ENCODE results near the gene SCUBE3. TPM values are rescaled to one million over a fixed set of nuclear protein-coding genes. Genes with fewer than 3 reads are reported as not detected.

Gene SCUBE3
- total and polyA plus RNA-seq, 2 of the 13 experiments (the other 11 are each of a cell fraction or from before 2014, with no cell fraction given), result not detected

DNA sequence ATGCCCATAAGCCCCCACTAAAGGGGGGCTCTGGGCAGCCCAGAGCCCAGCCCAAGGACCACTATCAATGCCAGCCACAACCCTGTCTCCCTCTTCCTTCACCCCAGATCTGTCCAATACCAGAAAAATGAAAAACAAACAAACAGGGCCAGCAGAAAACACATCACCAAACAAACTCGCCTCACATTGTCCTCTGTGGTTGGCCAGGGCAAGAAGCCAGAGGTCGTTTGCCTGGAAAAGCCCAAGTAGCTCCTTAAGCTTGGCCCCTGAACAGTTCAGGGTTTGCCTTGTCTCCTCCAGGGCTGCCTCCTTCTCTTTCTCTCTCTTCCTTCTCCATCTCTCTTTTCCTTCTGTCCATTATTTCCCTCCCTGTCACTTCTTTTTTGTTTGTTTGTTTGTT is 10.1 kb upstream of the SCUBE3 start:
- ChIA-PET CTCF (ENCODE audit: low intra/inter-chr PET ratio, low total read pairs) (interaction anchor here (2.4 to 4.2 kb wide), 2 partner anchors 57 to 64 kb away, joined by 9 to 67 read pairs; no protein-coding TSS in a partner anchor), POLR2A (interaction anchor here (1.2 kb wide), 1 partner anchor 55 kb away, joined by 3 read pairs; no protein-coding TSS in a partner anchor)
- ATAC-seq, result no peak
- Histone ChIP-seq H3K9me3 (ENCODE audit: low read length) (no peaks in the 10 kb centered on the region), H2AFZ (ENCODE audit: low read length) (no peak overlapping the region), H3K79me2 (ENCODE audit: insufficient read depth, low read length) (no peaks in the 10 kb centered on the region), H3K27ac (ENCODE audit: extremely low read length, insufficient read depth, low read length) (no peak overlapping the region), H3K4me1 (ENCODE audit: insufficient read depth, low read length) (peaks cover 36% of the 10 kb centered on the region), H3K36me3 (replicated peaks in 1 of 2; ENCODE audit: control insufficient read depth in 1 of 2, insufficient read depth in 2 of 2, low read length in 2 of 2) (no peaks in the 10 kb centered on the region), H4K20me1 (ENCODE audit: insufficient read depth, low read length) (no peaks in the 10 kb centered on the region), H3K27me3 (ENCODE audit: control insufficient read depth in 1 of 2, insufficient read depth in 2 of 2, low read length in 2 of 2) (peaks cover 7 to 26% of the 10 kb centered on the region in 2 experiments; a peak in 4 of 5 replicates), H3K4me3 (replicated peaks in 1 of 3; ENCODE audit: insufficient read depth in 1 of 3, low read depth in 2 of 3, low read length in 3 of 3) (no peak overlapping the region), H3K4me2 (ENCODE audit: low read depth, low read length) (no peak overlapping the region), H3K9ac (ENCODE audit: insufficient read depth, low read depth, low read length) (no peak overlapping the region)
- DNase-seq (ENCODE audit: low spot score), result no peak
- intact Hi-C loops (cut with micrococcal nuclease; ENCODE audit: unreplicated experiment), result loop anchor here (2.0 kb wide), 2 partner anchors 19 to 217 kb away; no protein-coding TSS in a partner anchor
- in situ Hi-C loops (cut with HindIII; ENCODE audit: extremely low pct_ligation_motif_present, low pct_unique_long_range_greater_than_20kb), result no loop called here
- TF ChIP-seq ZNF83 (CRISPR knock-in tag; IDR thresholded peaks at IDR 0.05; ENCODE audit: borderline replicate concordance), result no peak
- TF ChIP-seq PHF21A (CRISPR knock-in tag; IDR thresholded peaks at IDR 0.05), result no peak
- no peak for TF ChIP-seq ZNF781 (CRISPR knock-in tag; IDR thresholded peaks at IDR 0.05; ENCODE audit: borderline replicate concordance, not compliant biosample characterization)
- 7% methylated on average over 2 of the region's 2 CpGs for WGBS (ENCODE audit: low lambda C conversion rate)
- no TSS peak for BruUV-seq (replicated peaks)
- no peak for FAIRE-seq

DNA sequence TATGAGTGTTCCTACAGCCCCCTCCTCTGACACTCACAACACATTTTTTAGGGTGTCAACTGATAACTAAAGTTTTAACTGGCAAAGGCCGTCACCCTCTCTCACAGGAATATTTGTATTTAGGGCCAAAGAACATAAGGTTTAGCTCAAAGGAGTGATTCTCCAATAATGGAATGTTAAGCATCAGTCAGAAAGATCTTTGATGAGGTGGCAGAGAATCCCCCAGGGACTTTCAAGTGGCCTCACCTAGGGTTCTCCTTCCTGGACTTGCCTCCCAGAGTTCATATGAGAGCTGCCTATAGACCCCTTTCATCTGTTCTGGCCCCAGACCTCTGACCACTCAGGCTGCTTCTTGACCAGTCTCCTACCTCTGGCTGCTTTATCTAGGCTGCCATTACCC is 7.4 kb upstream of the SCUBE3 start:
- in situ Hi-C loops (cut with HindIII; ENCODE audit: extremely low pct_ligation_motif_present, low pct_unique_long_range_greater_than_20kb), result loop anchor here (5.0 kb wide), 1 partner anchor 59 kb away; no protein-coding TSS in a partner anchor
- intact Hi-C loops (cut with micrococcal nuclease; ENCODE audit: unreplicated experiment), result no loop called here
- Histone ChIP-seq H2AFZ (ENCODE audit: low read length) (no peak overlapping the region), H4K20me1 (ENCODE audit: insufficient read depth, low read length) (no peaks in the 10 kb centered on the region), H3K27ac (ENCODE audit: extremely low read length, insufficient read depth, low read length) (no peak overlapping the region), H3K36me3 (replicated peaks in 1 of 2; ENCODE audit: control insufficient read depth in 1 of 2, insufficient read depth in 2 of 2, low read length in 2 of 2) (no peaks in the 10 kb centered on the region), H3K9ac (ENCODE audit: insufficient read depth, low read depth, low read length) (no peak overlapping the region), H3K27me3 (ENCODE audit: control insufficient read depth in 1 of 2, insufficient read depth in 2 of 2, low read length in 2 of 2) (peaks cover 9 to 30% of the 10 kb centered on the region in 2 experiments; a peak in 4 of 5 replicates), H3K4me3 (replicated peaks in 1 of 3; ENCODE audit: insufficient read depth in 1 of 3, low read depth in 2 of 3, low read length in 3 of 3) (no peak overlapping the region), H3K79me2 (ENCODE audit: insufficient read depth, low read length) (no peaks in the 10 kb centered on the region), H3K4me1 (ENCODE audit: insufficient read depth, low read length) (peaks cover 13% of the 10 kb centered on the region), H3K4me2 (ENCODE audit: low read depth, low read length) (no peak overlapping the region), H3K9me3 (ENCODE audit: low read length) (no peaks in the 10 kb centered on the region)
- ChIA-PET CTCF (ENCODE audit: low intra/inter-chr PET ratio, low total read pairs) (no interaction called here), POLR2A (no interaction called here)
- BruUV-seq (replicated peaks), result no TSS peak
- DNase-seq (ENCODE audit: low spot score) (no peak), FAIRE-seq (no peak), ATAC-seq (no peak)
- TF ChIP-seq CHD4 (IDR thresholded peaks at IDR 0.05; ENCODE audit: borderline replicate concordance, low read length) (no peak), ZMYM3 (CRISPR knock-in tag; IDR thresholded peaks at IDR 0.05) (no peak), KLF6 (CRISPR knock-in tag; IDR thresholded peaks at IDR 0.05) (no peak), KDM4B (CRISPR knock-in tag; IDR thresholded peaks at IDR 0.05) (no peak)
- TF ChIP-seq, protein P1, sequence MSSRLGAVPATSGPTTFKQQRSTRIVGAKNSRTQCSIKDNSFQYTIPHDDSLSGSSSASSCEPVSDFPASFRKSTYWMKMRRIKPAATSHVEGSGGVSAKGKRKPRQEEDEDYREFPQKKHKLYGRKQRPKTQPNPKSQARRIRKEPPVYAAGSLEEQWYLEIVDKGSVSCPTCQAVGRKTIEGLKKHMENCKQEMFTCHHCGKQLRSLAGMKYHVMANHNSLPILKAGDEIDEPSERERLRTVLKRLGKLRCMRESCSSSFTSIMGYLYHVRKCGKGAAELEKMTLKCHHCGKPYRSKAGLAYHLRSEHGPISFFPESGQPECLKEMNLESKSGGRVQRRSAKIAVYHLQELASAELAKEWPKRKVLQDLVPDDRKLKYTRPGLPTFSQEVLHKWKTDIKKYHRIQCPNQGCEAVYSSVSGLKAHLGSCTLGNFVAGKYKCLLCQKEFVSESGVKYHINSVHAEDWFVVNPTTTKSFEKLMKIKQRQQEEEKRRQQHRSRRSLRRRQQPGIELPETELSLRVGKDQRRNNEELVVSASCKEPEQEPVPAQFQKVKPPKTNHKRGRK (CRISPR knock-in tag; IDR thresholded peaks at IDR 0.05), result no peak
- TF ChIP-seq, protein P2, sequence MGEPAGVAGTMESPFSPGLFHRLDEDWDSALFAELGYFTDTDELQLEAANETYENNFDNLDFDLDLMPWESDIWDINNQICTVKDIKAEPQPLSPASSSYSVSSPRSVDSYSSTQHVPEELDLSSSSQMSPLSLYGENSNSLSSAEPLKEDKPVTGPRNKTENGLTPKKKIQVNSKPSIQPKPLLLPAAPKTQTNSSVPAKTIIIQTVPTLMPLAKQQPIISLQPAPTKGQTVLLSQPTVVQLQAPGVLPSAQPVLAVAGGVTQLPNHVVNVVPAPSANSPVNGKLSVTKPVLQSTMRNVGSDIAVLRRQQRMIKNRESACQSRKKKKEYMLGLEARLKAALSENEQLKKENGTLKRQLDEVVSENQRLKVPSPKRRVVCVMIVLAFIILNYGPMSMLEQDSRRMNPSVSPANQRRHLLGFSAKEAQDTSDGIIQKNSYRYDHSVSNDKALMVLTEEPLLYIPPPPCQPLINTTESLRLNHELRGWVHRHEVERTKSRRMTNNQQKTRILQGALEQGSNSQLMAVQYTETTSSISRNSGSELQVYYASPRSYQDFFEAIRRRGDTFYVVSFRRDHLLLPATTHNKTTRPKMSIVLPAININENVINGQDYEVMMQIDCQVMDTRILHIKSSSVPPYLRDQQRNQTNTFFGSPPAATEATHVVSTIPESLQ (CRISPR knock-in tag; conservative IDR thresholded peaks at IDR 0.05), result no peak
- 3% methylated on average over 1 of the region's 1 CpG for WGBS (ENCODE audit: low lambda C conversion rate)
